ENCODE data around the gene SH3RF3. TPM values are rescaled to one million over a fixed set of nuclear protein-coding genes. Genes with fewer than 3 reads are reported as not detected.

The SH3RF3 gene
- total and polyA plus RNA-seq, 9 of the 15 experiments (the other 6 are each of a cell fraction or from before 2014, with no cell fraction given) = 0.02 TPM; not detected in 8

DNA sequence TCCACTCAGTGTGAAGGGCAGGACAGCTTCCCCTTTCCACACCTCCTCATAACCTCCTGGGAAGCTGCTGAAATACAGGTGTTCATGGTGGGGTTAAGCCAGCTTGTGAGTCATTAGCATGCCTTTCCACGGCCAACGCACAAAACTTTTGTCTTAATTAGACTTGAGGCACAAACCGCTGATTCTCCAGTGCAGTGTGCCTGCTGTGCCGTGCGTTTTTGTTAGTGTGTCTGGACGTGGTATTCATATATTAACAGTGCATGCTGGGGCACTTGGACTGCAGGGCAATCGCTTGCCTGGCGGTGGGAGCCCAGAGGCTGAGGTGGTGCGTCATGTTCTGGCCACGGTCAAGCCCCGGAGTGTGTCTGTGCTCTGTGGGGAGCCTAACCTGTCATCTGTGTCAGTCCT is 156.2 kb downstream of the SH3RF3 start:
- Histone ChIP-seq H4K20me1 (replicated peaks; ENCODE audit: control insufficient read depth, insufficient read depth, low read length) (no peaks in the 10 kb centered on the region; the same call in 1 of the 2 replicates), H3K79me2 (ENCODE audit: control insufficient read depth, insufficient read depth, low read length) (no peaks in the 10 kb centered on the region), H3K4me1 (replicated peaks in 1 of 2; ENCODE audit: control insufficient read depth in 2 of 2, insufficient read depth in 2 of 2, low read length in 2 of 2) (no peaks in the 10 kb centered on the region), H3K27ac (ENCODE audit: extremely low read depth, low read depth, low read length) (no peak overlapping the region), H3K36me3 (ENCODE audit: control insufficient read depth, insufficient read depth, low read length) (no peaks in the 10 kb centered on the region), H3K4me2 (ENCODE audit: insufficient read depth, low read length) (no peak overlapping the region), H3K9ac (ENCODE audit: insufficient read depth in 1 of 2, low read depth in 2 of 2, low read length in 2 of 2) (no peak overlapping the region), H2AFZ (ENCODE audit: low read depth, low read length) (no peak overlapping the region), H3K9me3 (replicated peaks; ENCODE audit: control insufficient read depth, insufficient read depth, low read depth, low read length) (no peaks in the 10 kb centered on the region), H3K9me1 (ENCODE audit: control insufficient read depth, insufficient read depth, low read length) (no peaks in the 10 kb centered on the region), H3K27me3 (ENCODE audit: control insufficient read depth in 2 of 2, insufficient read depth in 2 of 2, low read length in 2 of 2) (peaks cover 3 to 16% of the 10 kb centered on the region in 2 experiments; a peak in 2 of 5 replicates), H3K4me3 (no peak overlapping the region)
- DNase-seq (ENCODE audit: extremely low read depth in 1 of 4, low spot score in 3 of 4) (no peak), FAIRE-seq (no peak), ATAC-seq (no peak)
- ChIA-PET POLR2A (no interaction called here), CTCF (ENCODE audit: low intra/inter-chr PET ratio) (no interaction called here)
- 6% methylated on average over 11 of the region's 11 CpGs for WGBS (ENCODE audit: insufficient coverage, low coverage, missing lambda C conversion rate)
- intact Hi-C loops (cut with micrococcal nuclease) = no loop called here
- no TSS peak for BruUV-seq (replicated peaks)
- in situ Hi-C loops (cut with MboI) = no loop called here
- TF ChIP-seq CREB5 (CRISPR knock-in tag; IDR thresholded peaks at IDR 0.05) = no peak
- no peak for TF ChIP-seq NELFE (IDR thresholded peaks at IDR 0.05; ENCODE audit: insufficient read depth, insufficient read length)
- TF ChIP-seq FUS (optimal IDR thresholded peaks at IDR 0.05; ENCODE audit: low read depth, low read length) = no peak
- TF ChIP-seq ZNF511 (CRISPR knock-in tag; IDR thresholded peaks at IDR 0.05) = no peak
- TF ChIP-seq, protein P1, sequence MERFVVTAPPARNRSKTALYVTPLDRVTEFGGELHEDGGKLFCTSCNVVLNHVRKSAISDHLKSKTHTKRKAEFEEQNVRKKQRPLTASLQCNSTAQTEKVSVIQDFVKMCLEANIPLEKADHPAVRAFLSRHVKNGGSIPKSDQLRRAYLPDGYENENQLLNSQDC (CRISPR knock-in tag; IDR thresholded peaks at IDR 0.05) = no peak
- no peak for TF ChIP-seq KLF10 (CRISPR knock-in tag; IDR thresholded peaks at IDR 0.05)
- no peak for TF ChIP-seq SRSF7 (optimal IDR thresholded peaks at IDR 0.05; ENCODE audit: low read depth, low read length)
- TF ChIP-seq, protein P2, sequence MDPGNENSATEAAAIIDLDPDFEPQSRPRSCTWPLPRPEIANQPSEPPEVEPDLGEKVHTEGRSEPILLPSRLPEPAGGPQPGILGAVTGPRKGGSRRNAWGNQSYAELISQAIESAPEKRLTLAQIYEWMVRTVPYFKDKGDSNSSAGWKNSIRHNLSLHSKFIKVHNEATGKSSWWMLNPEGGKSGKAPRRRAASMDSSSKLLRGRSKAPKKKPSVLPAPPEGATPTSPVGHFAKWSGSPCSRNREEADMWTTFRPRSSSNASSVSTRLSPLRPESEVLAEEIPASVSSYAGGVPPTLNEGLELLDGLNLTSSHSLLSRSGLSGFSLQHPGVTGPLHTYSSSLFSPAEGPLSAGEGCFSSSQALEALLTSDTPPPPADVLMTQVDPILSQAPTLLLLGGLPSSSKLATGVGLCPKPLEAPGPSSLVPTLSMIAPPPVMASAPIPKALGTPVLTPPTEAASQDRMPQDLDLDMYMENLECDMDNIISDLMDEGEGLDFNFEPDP (CRISPR knock-in tag; IDR thresholded peaks at IDR 0.05) = no peak
- TF ChIP-seq MITF (IDR thresholded peaks at IDR 0.05) = no peak
- TF ChIP-seq MYBL2 (IDR thresholded peaks at IDR 0.05; ENCODE audit: low read depth) = no peak
- TF ChIP-seq MYBL2 (CRISPR knock-in tag; IDR thresholded peaks at IDR 0.05; ENCODE audit: borderline replicate concordance) = no peak
- TF ChIP-seq, protein P3, sequence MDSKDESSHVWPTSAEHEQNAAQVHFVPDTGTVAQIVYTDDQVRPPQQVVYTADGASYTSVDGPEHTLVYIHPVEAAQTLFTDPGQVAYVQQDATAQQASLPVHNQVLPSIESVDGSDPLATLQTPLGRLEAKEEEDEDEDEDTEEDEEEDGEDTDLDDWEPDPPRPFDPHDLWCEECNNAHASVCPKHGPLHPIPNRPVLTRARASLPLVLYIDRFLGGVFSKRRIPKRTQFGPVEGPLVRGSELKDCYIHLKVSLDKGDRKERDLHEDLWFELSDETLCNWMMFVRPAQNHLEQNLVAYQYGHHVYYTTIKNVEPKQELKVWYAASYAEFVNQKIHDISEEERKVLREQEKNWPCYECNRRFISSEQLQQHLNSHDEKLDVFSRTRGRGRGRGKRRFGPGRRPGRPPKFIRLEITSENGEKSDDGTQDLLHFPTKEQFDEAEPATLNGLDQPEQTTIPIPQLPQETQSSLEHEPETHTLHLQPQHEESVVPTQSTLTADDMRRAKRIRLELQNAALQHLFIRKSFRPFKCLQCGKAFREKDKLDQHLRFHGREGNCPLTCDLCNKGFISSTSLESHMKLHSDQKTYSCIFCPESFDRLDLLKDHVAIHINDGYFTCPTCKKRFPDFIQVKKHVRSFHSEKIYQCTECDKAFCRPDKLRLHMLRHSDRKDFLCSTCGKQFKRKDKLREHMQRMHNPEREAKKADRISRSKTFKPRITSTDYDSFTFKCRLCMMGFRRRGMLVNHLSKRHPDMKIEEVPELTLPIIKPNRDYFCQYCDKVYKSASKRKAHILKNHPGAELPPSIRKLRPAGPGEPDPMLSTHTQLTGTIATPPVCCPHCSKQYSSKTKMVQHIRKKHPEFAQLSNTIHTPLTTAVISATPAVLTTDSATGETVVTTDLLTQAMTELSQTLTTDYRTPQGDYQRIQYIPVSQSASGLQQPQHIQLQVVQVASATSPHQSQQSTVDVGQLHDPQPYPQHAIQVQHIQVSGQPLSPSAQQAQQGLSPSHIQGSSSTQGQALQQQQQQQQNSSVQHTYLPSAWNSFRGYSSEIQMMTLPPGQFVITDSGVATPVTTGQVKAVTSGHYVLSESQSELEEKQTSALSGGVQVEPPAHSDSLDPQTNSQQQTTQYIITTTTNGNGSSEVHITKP (IDR thresholded peaks at IDR 0.05; ENCODE audit: partially characterized antibody) = no peak
- TF ChIP-seq EWSR1 (IDR thresholded peaks at IDR 0.05; ENCODE audit: borderline replicate concordance, low read depth, partially characterized antibody) = no peak
- TF ChIP-seq TGIF2 (CRISPR knock-in tag; IDR thresholded peaks at IDR 0.05) = no peak
